GM19025 (cell line): ENCODE data around the gene KCNK4.

ENCODE experiments used
- ATAC-seq: cut with Tn5 transposase; IDR thresholded peaks from one replicate; pipeline ENCODE4 v1.9.1; 2021; ENCODE audit warnings: mild to moderate bottlenecking, low read depth, moderate library complexity; ENCODE audit not compliant: unreplicated experiment

Gene KCNK4

DNA sequence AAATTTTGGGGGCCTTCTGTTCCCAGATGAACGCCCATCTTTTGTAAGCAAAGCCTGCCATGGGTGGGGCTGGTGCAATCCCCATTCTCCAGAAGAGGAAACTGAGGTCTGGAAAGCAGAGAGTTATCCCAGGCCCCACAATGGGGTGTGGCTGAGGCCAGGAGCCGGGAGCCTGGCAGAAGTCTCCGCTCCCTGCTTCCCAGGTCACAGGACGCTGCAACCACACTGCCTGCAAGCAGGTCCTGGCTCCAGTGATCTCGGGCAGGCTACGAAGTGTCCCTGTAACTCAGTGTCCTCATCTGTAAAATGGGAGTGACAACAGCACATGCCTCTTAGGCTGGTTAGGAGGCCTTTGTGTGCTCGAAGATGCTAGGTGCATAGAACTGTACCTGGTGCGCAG is 38.1 kb upstream of the KCNK4 start:
- ATAC-seq, result no peak

DNA sequence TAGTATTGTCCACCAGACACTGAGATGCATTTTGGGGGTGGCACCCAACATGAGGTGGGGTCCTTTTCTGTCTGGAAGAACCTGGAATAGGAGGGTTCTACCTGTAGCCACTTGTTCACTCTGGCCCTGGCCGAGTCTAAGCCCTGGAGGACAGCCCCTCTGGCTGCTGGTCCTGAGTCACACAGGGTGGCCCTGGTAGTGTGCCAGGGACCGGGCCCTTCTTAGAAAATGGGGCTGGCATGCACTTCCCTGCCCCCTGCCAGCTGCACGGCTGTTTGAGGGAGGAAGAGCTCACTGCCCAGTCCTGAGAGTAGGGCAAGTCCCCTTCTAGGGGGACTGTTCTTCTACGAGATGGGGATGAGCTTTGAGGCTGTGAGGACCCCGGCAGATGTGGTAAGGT is 37.6 kb upstream of the KCNK4 start:
- ATAC-seq, result no peak

- no peak for ATAC-seq
Observed at GRCh38 chr11:64254326-64254725, 36.8 kb upstream of the KCNK4 start.

- no peak for ATAC-seq
Observed at GRCh38 chr11:64255135-64256128, 35.7 kb upstream of the KCNK4 start.

GRCh38 chr11:64256300-64256699 is 34.8 kb upstream of the KCNK4 start:
- no peak for ATAC-seq

- no peak for ATAC-seq
Observed at GRCh38 chr11:64258356-64258755, 32.7 kb upstream of the KCNK4 start.

GRCh38 chr11:64258946-64259532 is 32.1 kb upstream of the KCNK4 start:
- ATAC-seq, result no peak

- ATAC-seq, result no peak
Observed at GRCh38 chr11:64259533-64260067, 31.5 kb upstream of the KCNK4 start.

DNA sequence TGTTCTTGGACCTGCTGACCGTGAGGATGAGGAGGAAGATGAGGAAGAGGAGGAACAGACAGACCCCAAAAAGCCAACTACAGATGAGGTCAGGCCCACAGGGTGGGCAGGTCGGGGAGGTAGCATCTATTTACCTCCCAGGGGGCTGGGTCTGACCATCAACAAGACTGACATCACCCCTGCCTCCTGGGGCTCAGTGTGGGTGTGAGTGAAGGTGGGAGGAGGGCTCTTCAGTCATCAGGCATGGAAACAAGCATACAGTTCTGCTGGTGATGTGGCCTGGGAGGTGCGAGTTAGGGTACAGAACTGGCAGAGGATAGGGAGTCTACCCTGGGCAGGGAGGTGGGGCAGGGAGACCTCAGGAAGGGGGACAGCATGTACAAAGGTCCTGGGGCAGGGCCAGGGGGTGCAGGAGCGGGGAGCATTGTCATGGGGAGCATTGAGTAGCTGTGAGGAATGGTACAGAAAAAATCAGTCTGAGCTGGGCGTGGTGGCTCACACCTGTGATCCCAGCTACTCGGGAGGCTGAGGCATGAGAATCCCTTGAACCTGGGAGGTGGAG is 30.9 kb upstream of the KCNK4 start:
- no peak for ATAC-seq

DNA sequence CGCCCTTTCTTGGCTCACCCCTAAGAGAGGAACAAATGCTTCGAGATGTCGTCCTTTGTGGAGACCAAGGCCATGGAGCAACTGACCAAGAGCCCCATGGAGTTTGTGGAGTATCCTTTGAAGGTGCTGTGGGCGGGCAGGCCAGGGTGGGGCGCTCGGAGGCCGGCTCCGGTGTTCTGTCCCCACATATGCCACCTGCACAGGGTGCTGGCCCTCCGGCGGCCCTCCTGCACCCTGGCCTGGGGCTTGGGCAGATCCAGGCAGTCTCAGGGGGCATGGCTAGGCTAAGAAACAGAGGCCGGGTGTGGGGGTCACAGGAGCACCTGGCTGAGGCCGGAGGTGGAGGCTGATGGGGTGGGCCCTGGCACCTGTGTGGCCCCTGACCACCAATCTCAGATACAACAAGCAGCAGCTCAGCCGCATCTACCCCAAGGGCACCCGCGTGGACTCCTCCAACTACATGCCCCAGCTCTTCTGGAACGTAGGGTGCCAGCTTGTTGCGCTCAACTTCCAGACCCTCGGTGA is 29.5 kb upstream of the KCNK4 start:
- no peak for ATAC-seq

DNA sequence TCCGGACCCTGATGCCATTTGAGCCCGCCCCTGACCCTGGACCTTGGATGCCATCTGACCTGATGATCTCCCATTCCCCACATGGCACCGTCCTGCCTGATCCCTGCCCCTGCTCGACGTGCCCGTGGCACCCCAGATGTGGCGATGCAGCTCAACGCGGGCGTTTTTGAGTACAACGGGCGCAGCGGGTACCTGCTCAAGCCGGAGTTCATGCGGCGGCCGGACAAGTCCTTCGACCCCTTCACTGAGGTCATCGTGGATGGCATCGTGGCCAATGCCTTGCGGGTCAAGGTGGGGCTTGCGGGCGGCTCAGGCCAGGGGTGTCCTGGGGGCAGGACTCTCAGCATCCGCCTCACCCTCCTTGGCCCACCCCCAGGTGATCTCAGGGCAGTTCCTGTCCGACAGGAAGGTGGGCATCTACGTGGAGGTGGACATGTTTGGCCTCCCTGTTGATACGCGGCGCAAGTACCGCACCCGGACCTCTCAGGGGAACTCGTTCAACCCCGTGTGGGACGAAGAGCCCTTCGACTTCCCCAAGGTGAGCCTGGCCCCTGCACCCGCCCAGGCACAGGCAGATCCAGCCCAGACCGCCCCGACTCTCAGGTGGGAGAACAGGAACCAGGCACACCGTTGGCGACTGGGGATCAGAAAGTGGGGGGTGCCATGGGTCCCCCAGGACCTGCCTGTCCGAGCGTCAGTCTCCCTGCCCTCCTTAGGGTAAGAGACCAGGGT is 28.7 kb upstream of the KCNK4 start:
- no peak for ATAC-seq

DNA sequence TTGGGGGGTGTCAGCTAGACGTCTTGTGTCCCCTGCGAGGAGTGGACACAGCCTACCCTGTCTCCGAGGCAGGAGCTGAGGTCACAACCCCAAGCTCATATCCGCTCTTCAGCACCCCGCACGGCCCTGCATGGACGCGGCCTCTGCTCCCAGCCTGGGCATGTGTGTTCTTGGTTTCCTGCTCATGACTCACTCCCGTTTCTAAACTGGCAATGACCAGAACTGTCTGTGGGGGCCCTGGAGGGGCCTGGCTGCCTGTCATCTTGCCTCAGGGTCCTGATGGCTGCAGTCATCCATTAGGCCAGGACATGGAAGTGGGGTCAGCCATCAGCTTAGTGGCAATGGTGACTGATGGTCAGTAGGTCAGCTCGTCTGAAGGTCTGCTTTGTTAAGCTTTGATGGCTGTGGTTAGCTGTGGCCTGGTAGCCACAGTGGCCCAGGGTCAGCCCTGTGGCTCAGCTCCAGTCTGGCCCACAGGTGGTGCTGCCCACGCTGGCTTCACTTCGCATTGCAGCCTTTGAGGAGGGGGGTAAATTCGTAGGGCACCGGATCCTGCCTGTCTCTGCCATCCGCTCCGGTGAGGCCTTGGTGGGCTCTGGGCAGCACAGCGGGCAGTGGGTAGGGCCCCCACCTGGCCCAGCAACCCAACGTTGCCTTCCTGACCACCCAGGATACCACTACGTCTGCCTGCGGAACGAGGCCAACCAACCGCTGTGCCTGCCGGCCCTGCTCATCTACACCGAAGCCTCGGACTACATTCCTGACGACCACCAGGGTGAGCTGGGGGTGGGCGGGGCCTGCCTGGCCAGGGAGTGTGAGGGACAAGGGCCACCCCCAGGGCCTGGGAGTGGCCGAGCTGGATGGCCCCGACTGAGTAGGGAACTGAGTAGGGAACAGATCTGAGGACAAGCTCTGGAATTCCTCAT is 27.8 kb upstream of the KCNK4 start:
- ATAC-seq, result no peak

DNA sequence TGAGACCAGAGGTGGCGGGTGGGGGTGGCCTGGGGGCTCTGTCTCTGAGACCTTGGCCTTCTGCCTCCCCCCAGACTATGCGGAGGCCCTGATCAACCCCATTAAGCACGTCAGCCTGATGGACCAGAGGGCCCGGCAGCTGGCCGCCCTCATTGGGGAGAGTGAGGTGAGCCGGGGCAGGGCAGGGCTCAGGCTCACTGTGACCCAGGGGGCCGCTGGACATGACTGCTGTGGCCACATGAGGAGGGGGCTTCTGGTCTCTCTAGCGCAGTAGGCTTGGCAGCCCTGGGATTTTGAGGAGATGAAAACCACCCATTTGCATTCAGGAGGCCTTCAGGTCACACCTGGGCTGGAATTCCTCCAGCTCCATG is 27.2 kb upstream of the KCNK4 start:
- ATAC-seq, result no peak

- ATAC-seq, result no peak
Observed at GRCh38 chr11:64264371-64264852, 26.7 kb upstream of the KCNK4 start.

DNA sequence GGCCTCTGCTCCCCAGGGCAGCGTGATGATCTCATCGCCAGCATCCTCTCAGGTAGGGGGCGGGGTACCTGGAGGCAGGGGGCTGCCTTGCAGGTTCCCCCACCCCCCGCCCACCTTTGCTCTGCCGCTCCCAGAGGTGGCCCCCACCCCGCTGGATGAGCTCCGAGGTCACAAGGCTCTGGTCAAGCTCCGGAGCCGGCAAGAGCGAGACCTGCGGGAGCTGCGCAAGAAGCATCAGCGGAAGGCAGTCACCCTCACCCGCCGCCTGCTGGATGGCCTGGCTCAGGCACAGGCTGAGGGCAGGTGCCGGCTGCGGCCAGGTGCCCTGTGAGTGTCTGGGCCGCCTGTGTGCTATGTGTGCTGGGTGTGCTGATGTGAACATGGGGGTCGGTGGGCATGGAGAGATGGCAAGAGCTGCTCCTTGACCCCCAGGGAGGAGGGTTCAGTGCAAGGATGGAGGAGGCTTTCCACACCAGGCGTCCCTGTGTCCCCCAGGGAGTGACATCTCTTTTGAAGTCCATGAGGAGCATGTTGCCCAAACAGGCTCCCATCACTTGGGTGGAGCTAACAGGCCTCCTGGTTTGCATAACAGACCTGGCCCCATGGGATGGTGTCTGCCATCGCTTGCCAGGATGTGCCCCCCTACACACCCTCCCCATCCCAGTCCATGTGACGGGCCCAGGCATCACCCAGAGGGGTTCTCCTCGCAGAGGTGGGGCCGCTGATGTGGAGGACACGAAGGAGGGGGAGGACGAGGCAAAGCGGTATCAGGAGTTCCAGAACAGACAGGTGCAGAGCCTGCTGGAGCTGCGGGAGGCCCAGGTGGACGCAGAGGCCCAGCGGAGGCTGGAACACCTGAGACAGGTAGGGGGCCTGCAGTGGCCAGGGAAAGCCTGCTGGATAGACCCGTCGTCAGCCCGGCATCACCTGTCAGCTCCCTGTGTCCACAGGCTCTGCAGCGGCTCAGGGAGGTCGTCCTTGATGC is 25.6 kb upstream of the KCNK4 start:
- no peak for ATAC-seq

GRCh38 chr11:64266339-64266738 is 24.8 kb upstream of the KCNK4 start:
- ATAC-seq, result no peak

- ATAC-seq, result no peak
Observed at GRCh38 chr11:64267207-64267945, 23.7 kb upstream of the KCNK4 start.
